ENCODE data around the gene PRKD2.
"Not testable (repeated sequence)": the region's sequence is repeated elsewhere in the genome, so short reads cannot be mapped to it uniquely, and the experiment has no call there.

PRKD2 gene

GRCh38 chr19:46717034-46717715 is at the start of gene PRKD2:
PRKD2 (minus strand) TSS chr19:46717114; CDS start chr19:46716370, 744 bp downstream.
- DNase-seq (ENCODE audit: low spot score), result peak; percentile 86

- DNase-seq (ENCODE audit: low spot score), result no peak
Measured at GRCh38 chr19:46764817-46765291, 47.9 kb upstream of the PRKD2 start.

GRCh38 chr19:46762245-46762890 is 45.5 kb upstream of the PRKD2 start:
- DNase-seq (ENCODE audit: low spot score), result no peak

GRCh38 chr19:46761418-46761831 is 44.5 kb upstream of the PRKD2 start:
- no peak for DNase-seq (ENCODE audit: low spot score)

- DNase-seq (ENCODE audit: low spot score), result not testable (repeated sequence)
Measured at GRCh38 chr19:46760897-46761296, 44.0 kb upstream of the PRKD2 start.

- DNase-seq (ENCODE audit: low spot score), result no peak
Measured at GRCh38 chr19:46760363-46760762, 43.4 kb upstream of the PRKD2 start.

GRCh38 chr19:46759817-46760333 is 43.0 kb upstream of the PRKD2 start:
- DNase-seq (ENCODE audit: low spot score), result no peak

- no peak for DNase-seq (ENCODE audit: low spot score)
Measured at GRCh38 chr19:46759206-46759605, 42.3 kb upstream of the PRKD2 start.

- no peak for DNase-seq (ENCODE audit: low spot score)
Measured at GRCh38 chr19:46756544-46756888, 39.6 kb upstream of the PRKD2 start.

- no peak for DNase-seq (ENCODE audit: low spot score)
Measured at GRCh38 chr19:46755853-46756543, 39.1 kb upstream of the PRKD2 start.

GRCh38 chr19:46755077-46755852 is 38.4 kb upstream of the PRKD2 start:
- DNase-seq (ENCODE audit: low spot score), result no peak

GRCh38 chr19:46753420-46754155 is 36.7 kb upstream of the PRKD2 start:
- peak; percentile 74 for DNase-seq (ENCODE audit: low spot score)

GRCh38 chr19:46748325-46749109 is 31.6 kb upstream of the PRKD2 start:
- DNase-seq (ENCODE audit: low spot score), result peak; percentile 77

GRCh38 chr19:46746281-46747057 is 29.6 kb upstream of the PRKD2 start, which contains the start of gene STRN4:
STRN4 (minus strand) TSS chr19:46746450; CDS start chr19:46746430, 20 bp downstream.
- peak; percentile 52 for DNase-seq (ENCODE audit: low spot score)

- peak; percentile 14 for DNase-seq (ENCODE audit: low spot score)
Measured at GRCh38 chr19:46745521-46746280, 28.8 kb upstream of the PRKD2 start, which contains the start of gene FKRP. FKRP (plus strand) TSS chr19:46746057; CDS start chr19:46755451, 9,394 bp downstream.

GRCh38 chr19:46745030-46745429 is 28.1 kb upstream of the PRKD2 start:
- DNase-seq (ENCODE audit: low spot score), result no peak

GRCh38 chr19:46744005-46744691 is 27.2 kb upstream of the PRKD2 start:
- DNase-seq (ENCODE audit: low spot score), result no peak

- no peak for DNase-seq (ENCODE audit: low spot score)
Measured at GRCh38 chr19:46742926-46743480, 26.1 kb upstream of the PRKD2 start.

Measured in CD4-positive, alpha-beta T cell treated with Interleukin-15 for 4 hours (primary cell).